ENCODE measurements around the gene OR6S1.
"Not testable (repeated sequence)": the region's sequence is repeated elsewhere in the genome, so short reads cannot be mapped to it uniquely, and the experiment has no call there.

The OR6S1 gene

DNA sequence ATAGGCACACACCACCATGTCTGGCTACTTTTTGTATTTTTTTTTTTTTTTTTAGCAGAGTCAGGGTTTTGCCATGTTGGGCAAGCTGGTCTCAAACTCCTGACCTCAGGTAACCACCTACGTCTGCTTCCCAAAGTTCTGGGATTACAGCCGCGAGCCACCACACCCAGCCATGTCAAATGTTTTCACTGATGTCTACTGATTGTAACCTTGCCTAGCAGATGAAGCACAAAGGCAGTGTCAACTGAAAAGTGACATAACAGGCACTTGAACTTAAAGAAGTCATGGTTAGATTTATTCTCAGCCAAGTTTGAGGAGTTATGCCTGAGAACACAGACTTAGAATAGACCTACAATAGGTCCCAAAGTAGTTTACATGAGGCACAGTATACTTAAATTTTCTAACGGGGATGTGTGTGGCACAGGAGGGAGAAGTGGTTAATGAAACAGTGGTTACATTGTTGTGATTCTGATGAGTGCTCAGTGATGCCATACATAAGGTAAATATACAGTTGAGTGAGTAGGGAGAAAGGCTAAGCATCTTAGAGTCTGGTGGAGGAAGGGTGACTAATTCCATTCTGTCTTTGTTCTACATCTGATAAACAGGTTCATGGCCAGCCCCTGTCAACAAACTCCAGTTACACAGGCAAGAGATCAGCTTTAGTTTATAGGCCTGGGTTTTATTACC lies 30.2 kb upstream of the OR6S1 start:
- no peak for DNase-seq (ENCODE audit: low read depth)

DNA sequence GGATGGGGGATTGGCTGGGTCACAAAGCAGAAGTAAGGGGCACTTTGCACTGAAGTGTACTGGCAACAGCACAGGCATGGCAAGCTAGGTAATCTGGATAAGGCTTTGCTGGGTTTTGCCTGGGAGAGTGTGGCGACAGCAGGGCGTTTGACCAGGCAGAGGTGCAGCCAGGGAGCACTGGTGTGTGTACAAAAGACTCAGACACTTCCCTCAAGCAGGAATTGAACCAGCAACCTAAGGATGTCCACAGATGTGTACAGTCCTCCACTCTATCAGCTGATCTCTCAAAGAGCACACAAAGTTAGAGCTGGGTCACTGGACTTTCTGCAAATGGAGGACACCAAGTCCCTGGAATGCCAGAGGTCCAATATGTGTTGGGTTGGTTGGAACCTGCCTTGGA lies 27.5 kb upstream of the OR6S1 start:
- DNase-seq (ENCODE audit: low read depth), result no peak

DNA sequence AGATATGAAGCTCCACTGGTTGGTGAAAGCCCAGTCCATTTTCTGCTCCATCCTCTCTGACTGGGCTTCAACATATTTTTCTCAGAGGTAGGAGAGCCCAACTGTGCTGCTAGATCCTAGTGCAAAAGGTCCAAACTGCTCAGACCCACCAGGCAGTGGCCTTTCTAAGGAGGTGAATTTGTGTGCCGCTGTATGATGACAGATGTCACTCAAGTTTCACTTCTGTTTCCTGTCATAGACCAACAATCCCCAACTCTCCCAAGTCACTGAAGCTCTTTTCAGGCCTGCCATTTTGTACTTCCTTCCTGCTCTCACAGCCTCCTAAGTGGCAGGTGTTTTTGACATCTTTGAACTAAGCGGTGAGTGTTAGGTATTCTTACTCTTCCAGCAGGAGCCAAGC lies 26.5 kb upstream of the OR6S1 start:
- no peak for DNase-seq (ENCODE audit: low read depth)

DNA sequence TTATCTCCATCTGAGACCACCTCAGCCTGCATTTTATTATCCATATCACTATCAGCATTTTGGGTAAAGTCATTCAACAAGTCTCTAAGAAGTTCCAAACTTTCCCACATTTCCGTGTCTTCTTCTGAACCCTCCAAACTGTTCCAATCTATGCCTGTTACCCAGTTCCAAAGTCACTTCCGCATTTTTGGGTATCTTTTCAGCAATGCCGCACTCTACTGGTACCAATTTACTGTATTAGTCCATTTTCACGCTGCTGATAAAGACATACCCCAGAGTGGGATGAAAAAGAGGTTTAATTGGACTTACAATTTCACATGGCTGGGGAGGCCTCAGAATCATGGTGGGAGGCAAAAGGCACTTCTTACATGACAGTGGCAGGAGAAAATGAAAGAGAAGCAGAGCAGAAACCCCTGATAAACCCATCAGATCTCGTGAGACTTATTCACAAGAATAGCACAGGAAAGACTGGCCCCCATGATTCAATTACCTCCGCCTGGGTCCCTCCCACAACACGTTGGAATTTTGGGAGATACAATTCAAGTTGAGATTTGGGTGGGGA lies 25.0 kb upstream of the OR6S1 start:
- DNase-seq (ENCODE audit: low read depth), result not testable (repeated sequence)

DNA sequence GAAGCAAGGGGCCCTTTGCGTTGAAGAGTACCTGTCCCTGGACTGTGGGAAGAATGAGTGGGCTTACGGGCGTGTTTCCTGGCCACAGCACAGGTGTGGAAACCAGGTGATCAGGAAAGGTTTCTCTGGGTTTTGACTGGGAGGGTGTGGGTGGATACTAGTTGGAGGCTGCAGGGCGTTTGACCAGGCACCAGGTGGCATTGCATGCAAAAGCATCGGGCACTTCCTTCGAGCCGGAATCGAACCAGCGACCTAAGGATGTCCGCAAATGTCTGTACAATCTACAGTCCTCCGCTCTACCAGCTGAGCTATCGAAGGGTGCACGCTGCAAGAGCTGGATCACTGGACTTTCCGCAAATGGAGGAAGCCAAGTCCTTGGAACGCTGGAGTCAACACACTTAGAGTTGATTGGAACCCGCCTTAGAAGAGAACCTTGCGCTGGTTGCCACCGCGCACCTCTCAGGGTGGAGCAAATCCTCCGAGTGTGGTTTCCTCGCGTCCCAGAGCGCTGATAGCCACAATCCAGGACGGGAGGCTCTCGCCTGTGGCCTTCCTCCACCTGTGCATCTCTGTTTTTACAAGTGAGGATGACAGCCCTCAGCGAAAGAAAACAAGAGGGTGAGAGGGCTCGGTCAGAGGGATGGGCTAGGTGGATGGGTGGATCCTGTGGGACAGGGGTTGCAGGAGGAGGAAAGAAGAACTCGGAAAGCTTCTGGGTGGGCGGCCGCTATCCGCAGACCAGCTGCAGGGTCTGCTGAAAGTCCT lies 21.7 kb upstream of the OR6S1 start:
- peak; percentile 18 for DNase-seq (ENCODE audit: low read depth)

DNA sequence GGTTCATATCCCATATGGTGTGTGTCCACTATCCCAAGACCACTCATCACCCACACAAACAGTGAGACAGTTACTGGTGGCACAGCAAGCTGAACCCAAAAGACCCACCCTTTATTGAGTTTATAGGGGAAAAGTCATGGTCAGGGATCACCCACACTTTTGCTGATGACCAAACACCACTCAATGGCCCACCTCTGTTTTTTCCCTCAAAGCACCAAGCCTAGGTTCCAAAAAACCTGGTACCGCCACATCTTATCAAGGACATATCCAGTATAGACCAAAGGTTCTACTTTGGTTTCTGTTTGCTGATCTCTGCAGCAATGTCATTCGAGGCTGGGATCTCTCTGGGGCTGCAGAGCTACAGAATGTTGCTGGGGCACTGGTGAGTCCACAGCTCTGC lies 19.7 kb upstream of the OR6S1 start:
- DNase-seq (ENCODE audit: low read depth), result no peak

DNA sequence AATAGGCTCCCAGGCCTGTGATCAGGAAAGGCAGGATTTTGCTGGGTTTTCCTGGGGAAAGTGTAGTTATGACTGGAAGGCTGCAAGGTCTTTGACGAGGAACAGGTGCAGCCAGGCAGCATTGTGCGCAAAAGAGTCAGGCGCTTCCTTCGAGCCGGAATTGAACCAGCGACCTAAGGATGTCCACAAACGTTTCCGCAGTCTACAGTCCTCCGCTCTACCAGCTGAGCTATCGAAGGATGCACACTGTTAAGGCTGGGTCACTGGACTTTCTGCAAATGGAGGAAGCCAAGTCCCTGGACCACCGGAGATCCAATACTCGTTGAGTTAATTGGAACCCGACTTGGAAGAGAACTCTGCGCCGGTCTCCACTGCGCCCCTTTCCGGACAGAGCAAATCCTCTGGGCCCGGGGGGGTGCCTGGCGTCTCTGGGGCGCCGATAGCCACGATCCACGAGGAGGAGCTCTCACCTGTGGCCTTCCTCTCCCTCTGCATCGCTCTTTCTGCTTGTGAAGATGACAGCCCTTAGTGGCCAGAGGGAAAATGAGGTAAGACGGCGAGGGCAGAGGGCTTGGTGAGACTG lies 18.4 kb upstream of the OR6S1 start:
- no peak for DNase-seq (ENCODE audit: low read depth)

DNA sequence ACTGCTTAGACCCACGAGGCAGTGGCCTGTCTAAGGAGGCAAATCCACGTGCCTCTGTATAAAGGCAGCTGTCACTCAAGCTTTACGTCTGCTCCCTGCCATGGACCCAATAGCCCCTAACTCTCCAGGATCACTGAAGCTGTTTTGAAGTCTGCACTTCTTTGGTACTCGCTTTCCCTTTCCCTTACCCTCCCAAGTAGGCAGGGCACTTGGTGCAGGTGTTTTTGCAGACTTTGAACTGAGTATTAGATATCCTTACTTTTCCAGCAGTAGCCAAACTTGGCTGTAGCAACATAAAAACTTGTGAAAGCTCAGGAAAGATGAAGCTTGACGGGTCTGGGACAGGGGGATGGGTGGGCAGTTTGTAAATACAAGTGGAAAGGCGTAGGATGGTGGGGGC lies 17.8 kb upstream of the OR6S1 start:
- no peak for DNase-seq (ENCODE audit: low read depth)

DNA sequence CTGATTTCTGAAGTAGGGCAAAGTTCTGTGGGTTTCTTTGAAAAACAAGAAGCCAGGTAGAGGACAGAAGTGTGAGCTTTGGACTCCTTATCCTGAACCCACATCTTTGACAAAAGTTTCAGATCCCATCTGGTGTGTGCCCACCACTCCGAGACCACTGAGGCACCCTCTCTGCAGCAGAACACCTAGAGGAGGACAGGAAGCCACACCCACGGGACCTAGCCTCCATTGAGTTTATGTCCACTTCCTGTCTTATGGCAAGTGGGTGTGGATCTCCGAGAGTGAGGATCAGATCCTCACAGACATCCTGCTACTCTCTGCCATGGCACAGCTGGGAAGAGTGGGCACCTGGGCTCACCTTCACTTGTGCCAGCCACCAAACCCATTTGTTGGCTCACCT lies 16.8 kb upstream of the OR6S1 start:
- DNase-seq (ENCODE audit: low read depth), result no peak

DNA sequence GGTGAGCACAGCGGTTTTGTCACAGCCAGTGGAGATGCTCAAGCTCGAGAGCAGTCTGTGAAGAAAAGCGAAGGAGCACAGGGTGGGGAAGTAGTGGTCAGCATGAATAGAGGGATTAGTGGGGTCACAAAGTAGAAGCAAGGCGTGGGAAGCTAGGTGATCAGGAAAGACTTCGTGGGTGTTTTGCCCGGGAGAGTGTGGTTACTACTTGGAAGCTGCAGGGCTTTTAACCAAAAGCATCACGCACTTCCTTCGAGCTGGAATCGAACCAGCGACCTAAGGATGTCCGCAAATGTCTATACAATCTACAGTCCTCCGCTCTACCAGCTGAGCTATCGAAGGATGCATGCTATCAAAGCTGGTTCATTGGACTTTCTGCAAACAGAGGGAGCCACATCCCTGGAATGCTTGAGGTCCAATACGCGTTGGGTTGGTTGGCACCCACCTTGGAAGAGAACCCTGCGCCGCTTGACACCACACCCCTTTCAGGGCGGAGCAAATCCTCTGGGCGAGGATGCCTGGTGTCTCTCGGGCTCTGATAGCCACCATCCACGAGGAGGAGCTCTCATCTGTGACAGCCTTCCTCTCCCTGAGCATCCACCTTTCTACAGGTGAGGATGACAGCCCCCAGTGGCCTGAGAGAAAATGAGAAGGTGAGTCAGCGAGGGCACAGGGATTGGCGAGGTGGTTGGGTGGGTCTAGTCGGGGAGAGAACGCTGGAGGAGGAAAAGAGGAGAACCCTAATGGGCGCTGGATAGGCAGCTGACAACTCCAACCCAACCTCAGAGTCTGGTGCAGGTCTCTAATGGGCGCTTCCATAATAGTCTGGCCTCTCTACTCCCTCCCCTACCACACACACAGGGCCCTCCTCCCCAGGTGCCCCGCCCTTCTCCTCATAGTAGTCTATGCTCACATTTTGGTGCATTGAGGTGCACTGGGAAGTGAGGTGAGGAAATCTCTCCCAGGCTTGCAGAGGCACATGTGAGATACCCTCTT lies 16.0 kb upstream of the OR6S1 start:
- DNase-seq (ENCODE audit: low read depth), result no peak

DNA sequence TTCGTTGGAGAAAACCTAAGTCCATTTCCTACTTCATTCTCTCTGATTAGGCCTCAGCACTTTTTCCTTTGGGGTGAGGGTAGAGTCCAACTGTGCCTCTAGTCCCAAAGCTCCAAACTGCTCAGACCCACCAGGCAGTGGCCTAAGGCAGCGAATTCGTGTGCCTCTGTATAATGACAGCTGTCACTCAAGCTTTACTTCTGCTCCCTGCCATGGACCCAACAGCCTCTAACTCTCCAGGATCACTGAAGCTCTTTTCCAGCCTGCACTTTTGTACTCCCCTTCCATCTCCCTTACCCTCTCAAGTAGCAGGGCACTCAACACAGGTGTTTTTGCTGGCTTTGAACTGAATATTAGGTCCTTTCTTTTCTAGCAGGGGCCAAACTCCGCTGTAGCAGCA lies 14.8 kb upstream of the OR6S1 start:
- DNase-seq (ENCODE audit: low read depth), result no peak

DNA sequence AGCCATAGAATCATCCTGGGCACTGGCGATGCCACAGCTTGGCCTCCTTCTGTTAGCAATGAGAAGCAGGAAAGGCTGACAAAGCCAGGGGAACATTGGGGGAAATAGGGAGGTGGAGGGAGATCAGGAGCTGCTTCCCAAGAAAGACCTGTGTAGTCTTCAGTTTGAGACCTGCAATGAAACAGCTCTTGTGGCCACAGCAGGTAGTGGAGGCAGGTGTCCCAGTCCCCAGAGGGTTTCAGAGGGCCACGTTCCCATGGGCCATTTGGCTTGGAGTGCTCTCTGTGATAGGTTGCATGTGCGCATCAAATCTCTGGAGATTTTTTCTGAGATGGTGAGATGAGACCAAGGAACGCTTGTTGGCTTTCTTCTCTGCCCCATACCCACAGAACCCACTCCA lies 14.4 kb upstream of the OR6S1 start:
- DNase-seq (ENCODE audit: low read depth), result no peak

DNA sequence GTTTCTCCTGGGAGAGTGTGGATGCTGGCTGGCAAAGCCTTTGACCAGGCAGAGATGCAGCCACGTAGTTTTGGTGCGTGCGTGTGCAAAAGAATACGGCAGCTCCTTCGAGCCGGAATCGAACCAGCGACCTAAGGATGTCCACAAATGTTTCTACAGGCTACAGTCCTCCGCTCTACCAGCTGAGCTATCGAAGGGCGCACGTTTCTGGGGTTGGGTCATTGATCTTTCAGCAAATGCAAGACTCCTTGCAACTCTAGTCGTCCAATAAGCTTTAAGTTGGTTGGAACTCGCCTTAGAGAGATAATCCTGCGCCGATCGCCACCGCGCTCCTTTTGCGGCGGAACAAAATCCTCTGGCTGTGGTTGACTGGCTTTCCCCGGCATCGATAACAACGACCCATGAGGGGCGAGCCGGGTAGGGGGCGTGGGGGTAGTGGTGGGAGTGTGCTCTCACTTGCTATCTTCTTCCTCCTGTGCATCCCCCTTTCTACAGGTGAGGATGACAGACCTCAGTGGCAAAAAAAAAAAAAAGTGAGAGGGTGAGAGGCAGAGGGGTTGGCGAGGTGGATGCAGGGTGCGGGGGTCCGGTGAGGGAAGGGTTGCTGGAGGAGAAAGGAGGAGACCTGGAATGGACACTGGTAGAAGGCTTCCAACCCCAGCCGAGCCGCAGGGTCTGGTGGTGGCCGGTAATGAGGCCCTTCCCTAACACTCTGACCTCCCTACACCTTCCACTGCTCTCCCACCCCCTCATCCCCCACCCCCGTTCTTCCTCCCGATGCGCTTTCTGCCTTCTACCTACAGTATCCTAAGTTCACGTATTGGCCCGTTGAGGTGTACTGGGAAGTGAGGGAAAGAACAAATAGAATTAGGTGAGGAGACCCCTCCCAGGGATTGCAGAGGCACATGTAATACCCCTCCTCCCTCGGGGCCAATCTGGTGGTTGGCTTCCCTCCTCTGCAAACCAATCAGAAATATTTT lies 11.8 kb upstream of the OR6S1 start:
- peak; percentile 17 for DNase-seq (ENCODE audit: low read depth)

DNA sequence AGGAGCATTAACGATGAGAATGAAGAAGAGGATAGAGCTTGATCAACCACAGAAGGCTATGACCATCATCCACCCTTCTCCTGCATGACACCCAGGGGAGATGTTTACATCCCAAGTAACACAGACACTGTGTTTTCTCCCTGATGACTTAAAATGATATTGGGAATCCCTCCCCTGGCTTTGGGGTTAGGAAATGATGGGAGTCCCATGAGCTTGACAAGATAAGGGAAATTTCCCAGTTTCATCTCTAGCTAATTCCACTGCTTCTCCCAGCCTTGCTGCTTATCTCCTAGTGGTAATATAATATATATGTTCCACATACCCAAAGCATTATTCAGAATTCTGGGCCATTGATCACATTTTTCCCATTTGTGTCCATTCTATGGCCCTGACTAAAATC lies 4.0 kb upstream of the OR6S1 start:
- DNase-seq (ENCODE audit: low read depth), result no peak

DNA sequence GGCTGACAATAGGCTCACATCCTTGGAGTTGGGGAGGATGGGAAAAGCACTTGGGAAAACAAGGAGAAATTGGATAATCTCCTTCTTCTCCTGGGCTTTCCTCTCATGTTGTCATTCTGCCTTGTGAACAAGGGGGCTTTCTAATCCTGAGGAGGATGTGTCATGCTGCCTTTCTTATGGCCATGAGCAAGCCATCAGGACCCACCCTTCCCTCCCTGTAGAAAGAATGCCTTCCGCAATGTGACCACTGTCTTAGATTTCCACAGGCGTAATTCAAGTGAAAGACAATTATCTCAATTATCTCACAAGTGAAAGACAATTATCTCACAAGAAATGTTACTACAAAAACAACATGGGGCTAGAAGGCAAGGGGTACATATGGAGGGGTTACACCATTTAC lies 3.0 kb upstream of the OR6S1 start:
- no peak for DNase-seq (ENCODE audit: low read depth)

DNA sequence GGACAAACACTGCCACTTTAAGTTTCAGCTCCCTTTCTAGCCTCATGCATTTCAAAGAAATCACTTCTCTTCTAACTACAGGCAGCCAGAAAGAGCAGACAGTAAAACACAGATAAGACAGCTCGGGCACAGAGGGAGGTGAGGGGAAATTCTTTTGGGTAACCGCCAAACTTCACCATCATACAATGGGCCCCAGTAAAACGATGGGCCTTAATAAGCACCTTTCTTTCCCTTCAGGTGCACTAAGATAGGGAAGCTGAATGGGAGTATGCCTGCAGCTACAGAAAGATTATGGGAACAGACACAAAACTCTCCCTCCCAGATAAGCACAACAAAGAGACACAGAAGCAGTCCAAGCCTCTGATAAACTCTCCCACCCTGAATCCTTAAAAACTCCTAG lies 1.3 kb upstream of the OR6S1 start:
- DNase-seq (ENCODE audit: low read depth), result not testable (repeated sequence)

DNA sequence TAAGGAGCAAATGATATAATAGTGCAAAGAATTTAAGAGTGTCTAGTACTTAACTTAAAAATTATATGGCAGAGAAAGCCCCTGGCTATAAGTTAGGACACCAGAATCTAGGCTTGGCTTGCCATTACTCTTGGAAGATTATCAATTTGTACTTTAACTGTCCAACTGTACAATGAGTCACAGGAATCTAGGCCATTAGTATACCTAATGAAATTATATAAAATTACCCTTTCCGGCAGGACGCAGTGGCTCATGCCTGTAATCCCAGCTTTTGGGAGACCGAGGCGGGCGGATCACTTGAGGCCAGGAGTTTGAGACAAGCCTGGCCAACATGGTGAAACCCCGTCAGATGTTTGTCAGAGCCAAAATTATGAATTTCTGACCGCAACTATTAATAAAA lies 691 bp upstream of the OR6S1 start:
- DNase-seq (ENCODE audit: low read depth), result no peak

DNA sequence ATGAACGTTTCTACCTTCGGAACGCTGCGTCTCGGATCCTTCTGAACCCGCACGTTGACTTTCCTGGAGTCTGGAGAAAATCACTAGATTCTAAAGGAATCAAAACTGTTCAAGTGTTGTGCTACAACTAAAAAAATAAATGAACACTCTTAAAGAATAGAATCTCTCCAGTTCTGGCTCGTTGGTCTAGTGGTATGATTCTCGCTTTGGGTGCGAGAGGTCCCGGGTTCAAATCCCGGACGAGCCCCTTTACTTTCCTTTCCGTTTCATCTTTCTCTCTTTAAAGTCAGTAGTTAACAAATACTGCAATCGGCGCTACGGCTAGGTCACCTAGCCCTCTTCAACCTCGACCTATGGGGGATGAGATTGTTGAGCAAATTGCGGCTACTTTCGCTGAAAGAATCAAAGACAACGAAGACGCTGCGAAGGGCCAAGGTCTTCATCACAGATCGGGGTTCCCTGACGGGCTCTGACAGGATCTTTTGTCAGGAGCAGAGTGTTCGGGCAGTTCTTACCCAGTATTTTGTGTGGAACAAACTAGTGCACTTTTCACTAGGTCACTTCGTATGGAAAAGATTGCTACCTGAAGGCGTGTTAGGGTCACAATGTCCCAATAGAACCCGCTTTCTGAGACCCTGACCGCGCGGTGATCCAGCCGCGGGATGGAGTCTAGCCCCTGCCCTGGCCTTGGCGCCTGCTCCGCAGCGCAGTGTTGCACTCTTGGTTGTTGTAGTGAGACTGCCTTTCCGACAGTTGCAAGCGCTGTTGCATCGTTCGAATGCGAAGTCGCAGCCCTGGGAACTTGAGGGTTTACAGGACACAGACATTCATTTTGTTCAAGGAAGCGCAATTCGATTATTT lies 8.4 kb downstream of the OR6S1 start:
- DNase-seq (ENCODE audit: low read depth), result peak; percentile 50

DNA sequence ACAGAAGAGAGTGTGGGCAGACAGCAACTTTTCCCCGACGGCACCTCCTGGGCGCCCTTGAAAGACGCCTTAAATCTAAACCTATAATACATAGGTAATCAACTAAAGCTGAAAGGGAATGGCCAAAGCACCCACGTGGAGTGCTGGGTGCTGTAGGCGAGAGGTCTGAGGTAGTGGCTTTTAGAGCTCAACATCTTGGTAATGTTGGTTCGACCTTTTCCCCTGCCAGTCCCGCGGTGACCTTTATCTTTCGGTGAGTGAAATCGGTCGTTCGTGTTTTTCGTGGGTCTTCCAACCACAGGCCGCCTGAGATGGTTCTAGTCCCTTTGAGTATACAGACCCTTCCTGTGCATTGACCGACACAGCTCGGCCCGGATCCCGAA lies 9.1 kb downstream of the OR6S1 start:
- no peak for DNase-seq (ENCODE audit: low read depth)

DNA sequence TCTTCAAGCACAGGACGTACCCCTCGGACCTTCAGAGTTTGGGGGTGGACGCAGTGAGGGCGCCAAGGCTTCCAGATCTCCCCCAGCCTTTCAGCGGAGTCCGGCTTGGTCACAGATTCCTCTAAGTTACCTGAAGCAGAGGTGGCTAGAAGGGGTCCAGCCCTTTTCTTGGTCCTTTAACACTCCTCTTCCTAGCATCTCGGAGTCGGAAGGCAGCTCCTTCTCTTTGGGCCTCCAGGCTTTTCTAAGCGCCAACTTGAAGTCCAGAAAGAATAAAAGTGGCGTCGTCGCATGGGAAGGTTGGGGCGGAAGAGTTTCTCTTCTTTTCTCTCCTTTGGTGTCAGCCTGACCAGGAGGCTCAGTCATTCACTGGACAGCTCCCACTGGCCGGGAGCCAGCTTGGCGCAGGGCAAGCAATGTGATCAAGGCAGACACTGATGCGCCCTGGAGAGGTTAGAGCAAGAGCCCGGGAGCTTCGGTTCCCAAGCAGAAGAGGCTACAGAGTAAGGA lies 9.6 kb downstream of the OR6S1 start:
- DNase-seq (ENCODE audit: low read depth), result peak; percentile 52

Measured in stromal cell of bone marrow (primary cell).